ENCODE results near the gene WDR4.
"Not testable (repeated sequence)": the region's sequence is repeated elsewhere in the genome, so short reads cannot be mapped to it uniquely, and the experiment has no call there.

The WDR4 gene

DNA sequence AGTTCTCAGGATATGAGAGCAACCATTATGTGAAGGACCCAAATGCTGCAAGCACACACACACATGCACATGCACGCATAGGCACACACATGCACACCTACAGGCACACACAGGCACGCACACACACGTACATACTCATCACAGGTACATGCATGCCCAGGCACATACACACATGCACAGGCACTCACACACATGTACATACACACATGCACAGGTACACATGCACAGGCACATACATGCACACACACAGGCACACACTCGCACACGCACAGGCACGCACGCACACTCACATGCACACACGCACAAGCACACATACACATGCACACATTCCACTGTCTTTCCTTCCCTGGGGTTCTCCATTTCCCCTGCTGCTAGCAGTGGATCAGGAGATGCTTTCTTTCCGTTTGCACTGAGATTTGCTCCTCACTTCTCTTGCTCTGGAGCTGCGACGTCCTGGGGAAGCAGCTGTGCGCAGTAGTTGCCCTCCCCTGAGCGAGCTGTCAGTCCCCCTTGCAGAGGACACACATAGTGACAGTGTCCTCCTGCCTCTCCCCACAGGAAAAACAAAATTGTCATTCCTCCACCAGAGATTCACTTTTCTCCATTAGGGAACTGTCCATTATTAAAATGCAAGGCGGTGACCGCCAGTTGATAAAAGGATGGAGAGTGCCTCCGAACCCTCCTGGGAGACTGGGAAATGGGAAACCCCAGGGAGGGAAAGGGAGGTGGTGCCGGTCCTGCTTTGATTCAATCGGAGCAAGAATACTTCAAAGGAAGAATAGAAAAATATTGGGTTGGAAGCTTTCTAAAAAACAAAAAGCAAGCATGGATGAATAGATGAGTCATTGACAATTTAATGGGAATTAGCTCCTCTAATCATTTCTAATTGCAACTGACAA, 69.5 kb downstream of the WDR4 start:
- DNase-seq, result no peak

DNA sequence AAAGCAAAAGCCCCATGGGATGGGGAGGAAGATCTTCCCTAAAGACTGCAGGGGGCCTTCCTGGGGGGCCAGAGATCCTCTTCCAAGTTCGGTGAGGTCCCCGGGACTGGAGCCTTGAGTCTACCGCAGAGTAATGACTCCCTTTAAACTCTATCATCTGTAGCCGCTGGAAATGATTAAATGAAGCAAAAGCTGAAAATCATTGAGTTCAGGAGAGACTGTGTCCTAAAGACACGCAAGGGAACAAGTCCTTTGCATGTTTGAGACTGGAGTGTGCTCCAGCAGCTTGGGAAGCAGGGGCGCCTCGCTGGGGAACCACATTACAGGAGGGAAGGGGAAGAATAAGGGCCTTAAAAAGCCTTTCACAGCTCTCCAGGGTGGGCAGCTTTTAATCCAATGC, 70.2 kb downstream of the WDR4 start:
- DNase-seq, result no peak

- DNase-seq, result no peak
These were observed 71.3 kb downstream of the WDR4 start for GRCh38 chr21:42807938-42808613.

DNA sequence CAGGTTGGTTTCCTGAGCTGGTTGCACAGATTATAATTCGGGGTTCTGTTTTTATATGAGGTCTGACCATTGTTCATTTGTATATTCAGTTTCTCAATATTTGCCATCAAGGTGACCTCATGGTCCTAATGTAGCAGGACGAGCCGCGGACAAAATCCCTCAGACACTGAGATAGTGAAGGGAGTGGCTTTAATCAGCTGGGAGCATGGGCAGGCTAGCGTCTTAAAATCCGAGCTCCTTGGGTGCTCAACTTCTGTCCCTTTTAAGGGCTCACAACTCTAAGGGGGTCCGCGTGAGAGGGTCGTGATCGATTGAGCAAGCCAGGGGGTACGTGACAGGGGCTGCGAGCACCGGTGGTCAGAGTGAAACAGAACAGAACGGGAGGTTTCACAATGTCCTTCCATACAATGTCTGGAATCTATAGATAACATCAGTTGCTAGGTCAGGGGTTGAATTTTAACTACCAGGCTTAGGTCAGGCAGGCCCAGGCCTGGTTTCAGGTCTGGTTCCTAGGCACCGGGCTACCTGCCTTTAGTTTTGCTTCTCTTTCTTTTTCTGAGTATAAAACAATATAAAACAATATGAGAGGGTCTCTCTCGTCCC, 71.9 kb downstream of the WDR4 start:
- DNase-seq, result not testable (repeated sequence)

GRCh38 chr21:42806509-42807140, 72.7 kb downstream of the WDR4 start:
- DNase-seq, result no peak

DNA sequence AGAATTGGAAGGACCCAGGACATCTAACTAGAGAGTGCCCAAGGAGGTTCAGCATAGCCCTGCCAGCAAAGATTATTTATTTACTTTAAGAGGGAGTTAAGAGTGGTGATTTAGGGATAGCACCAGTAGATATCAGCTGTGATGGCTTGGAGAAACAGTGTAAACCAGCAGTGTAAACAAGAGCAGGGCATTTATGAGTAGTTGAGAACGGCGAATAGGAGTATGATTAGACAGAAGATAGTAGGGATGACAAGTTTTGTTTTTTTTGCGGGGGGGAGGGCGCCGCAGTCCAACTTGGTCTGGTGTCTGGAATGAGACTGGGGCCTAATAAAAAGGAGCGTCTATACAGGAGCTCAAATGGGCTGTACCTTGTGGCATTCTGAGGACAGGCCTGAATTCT, 77.7 kb downstream of the WDR4 start:
- not testable (repeated sequence) for DNase-seq

GRCh38 chr21:42799948-42800347, 79.4 kb downstream of the WDR4 start:
- no peak for DNase-seq

DNA sequence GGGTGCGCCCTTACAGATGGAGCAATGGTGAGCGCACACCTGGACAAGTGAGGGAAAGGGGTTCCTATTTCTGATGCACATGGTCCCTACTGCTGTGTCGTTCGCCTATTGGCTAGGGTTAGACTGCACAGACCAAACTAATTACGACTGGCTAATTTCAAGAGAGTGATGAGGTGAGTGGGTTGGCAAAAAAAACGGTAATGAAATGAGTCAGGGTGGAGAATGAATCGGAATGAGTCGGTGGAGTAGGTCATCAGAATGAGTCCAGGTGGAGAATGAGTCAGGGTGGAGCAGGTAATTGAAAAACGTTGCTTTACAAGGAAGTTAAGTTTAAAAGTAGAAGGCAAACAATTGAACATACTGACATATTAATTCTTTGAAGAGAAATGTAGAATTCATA, 79.8 kb downstream of the WDR4 start:
- no peak for DNase-seq
